Pulmonary artery endothelial cell (primary cell): ENCODE results near the gene PSTPIP2. TPM values are rescaled to one million over a fixed set of nuclear protein-coding genes. Genes with fewer than 3 reads are reported as not detected.

Experiments
- DNase-seq: peaks from one replicate; pipeline ENCODE4 v3.0.0-alpha.2; 2011; ENCODE audit warnings: low read depth, low spot score
- total RNA-seq: library from RNA; depleted of rRNA; stranded (reverse); fragments of >200 nt; gene quantifications from 2 replicates; pipeline ENCODE4 v1.2.3, GENCODE V29; 2014

Gene PSTPIP2
- total RNA-seq, 1 donor from 2014 or later: 7.5 TPM

- DNase-seq: no peak
Measured at GRCh38 chr18:45938488-45938935, 133.5 kb downstream of the PSTPIP2 start.

GRCh38 chr18:45935591-45936335 lies 136.3 kb downstream of the PSTPIP2 start:
- no peak for DNase-seq

Other genes starting within 250 kb of the PSTPIP2 start
- 0.13 TPM in 1 of 2 replicates, not detected in the other for gene SIGLEC15, start 246.6 kb downstream of the PSTPIP2 start, total RNA-seq
- 11.5 and 27.7 TPM in 2 replicates for gene EPG5, start 104.9 kb downstream of the PSTPIP2 start, total RNA-seq
- 837 and 857 TPM in 2 replicates for gene ATP5F1A, start 26.0 kb upstream of the PSTPIP2 start, total RNA-seq
- gene HAUS1, start 32.1 kb upstream of the PSTPIP2 start, total RNA-seq: 45.6 and 48.4 TPM in 2 replicates